ENCODE results near the gene MARCHF9. TPM values are rescaled to one million over a fixed set of nuclear protein-coding genes. Genes with fewer than 3 reads are reported as not detected.
A peak's percentile ranks its signal among the peaks of the same experiment; 100 is the strongest.

The MARCHF9 gene
- total RNA-seq, 2 experiments from 2014 or later: 20.9 to 22.5 TPM

DNA sequence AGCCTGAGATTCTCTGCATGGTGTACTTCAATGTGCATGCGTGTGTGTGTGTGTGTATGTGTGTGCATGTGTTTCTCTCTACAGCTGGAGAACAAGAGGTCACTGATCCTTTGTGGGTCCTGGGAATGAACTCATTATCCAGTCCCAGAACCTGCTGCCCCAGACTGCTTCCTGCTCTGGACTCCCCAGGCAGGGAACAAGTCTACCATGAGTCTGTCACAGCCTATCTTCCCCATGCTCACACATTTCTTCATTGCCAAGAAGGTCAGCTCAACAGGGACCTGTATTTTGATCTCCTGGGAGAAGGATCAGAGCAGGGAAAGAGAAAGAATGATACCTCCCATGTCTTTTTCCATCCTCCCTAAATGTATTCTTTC, 13.5 kb upstream of the MARCHF9 start:
- ATAC-seq (no peak), DNase-seq (no peak)
- H3K4me3 Mint-ChIP-seq: peak overlapping the region; percentile 89
- H3K27ac Mint-ChIP-seq: peak overlapping the region; percentile 93
- H3K27me3 Mint-ChIP-seq: no peaks in the 10 kb centered on the region
- CTCF ChIA-PET: interaction anchor here (0.7 to 2.1 kb wide), 11 partner anchors 8 to 162 kb away, joined by 3 to 10 read pairs (median 3); partner anchors contain the start of gene CYP27B1
- intact Hi-C loops (cut with DNase I, micrococcal nuclease): loop anchor here (1.0 to 5.0 kb wide), 4 partner anchors 47 to 654 kb away; partner anchors contain the start of genes ARHGAP9 (in 2 of the 2), B4GALNT1 (in 1 of the 2), NAB2 (in 1 of the 2) and OS9 (in 1 of the 2)
- POLR2A ChIA-PET: no interaction called here
- H3K9me3 Mint-ChIP-seq (ENCODE audit: low read depth): no peaks in the 10 kb centered on the region
- peaks cover 56% of the 10 kb centered on the region for H3K4me1 Mint-ChIP-seq
- peaks cover 18% of the 10 kb centered on the region for H3K36me3 Mint-ChIP-seq (ENCODE audit: low read depth)

DNA sequence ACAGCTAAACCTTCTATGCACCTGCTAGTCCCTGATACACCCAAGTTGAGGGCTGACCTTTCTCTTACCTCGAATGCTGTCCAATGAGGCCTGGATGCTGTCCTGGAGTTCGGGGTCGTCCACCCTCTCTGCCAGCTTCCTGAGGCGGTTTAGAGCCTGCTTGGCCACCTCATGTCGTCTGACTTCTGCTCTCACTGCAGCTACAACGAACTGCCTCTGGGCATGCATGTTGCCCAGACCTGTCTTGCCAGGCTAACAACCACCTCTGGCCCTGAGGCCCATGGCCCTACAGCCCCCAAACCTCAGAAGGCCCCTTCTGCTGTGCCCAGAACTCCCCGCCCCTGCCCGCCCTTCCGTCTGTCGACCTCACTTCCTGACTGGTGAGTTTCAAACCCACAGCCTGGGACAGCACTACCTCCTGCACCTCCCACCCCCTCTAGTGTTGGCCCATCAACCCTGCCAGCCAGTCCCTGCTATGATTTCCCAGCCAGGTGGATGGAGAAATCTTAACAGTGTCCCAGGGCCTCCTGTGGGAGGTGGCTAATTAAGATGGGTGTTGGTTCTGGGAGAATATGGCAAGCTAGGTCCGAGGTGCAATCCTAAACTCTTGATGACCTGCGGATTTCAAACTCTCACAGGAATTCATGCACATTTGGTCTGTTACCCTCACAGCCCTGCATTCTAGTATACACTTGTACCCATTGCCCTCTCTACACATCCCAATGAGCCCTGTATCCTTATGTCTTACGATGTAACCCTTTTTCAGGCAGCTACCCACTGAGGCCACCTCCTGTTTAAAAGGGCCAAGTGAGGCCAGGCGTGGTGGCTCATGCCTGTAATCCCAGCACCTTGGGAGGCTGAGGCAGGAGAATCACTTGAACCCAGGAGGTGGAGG, 12.8 kb upstream of the MARCHF9 start:
- CTCF ChIA-PET: interaction anchor here (0.7 to 2.1 kb wide), 11 partner anchors 9 to 162 kb away, joined by 3 to 10 read pairs (median 3); partner anchors contain the start of gene CYP27B1
- no peaks in the 10 kb centered on the region for H3K9me3 Mint-ChIP-seq (ENCODE audit: low read depth)
- POLR2A ChIA-PET: no interaction called here
- peak; percentile 89 for DNase-seq
- peaks cover 55% of the 10 kb centered on the region for H3K4me1 Mint-ChIP-seq
- no peaks in the 10 kb centered on the region for H3K27me3 Mint-ChIP-seq
- peak overlapping the region; percentile 93 for H3K27ac Mint-ChIP-seq
- H3K4me3 Mint-ChIP-seq: peak overlapping the region; percentile 89
- peaks cover 19% of the 10 kb centered on the region for H3K36me3 Mint-ChIP-seq (ENCODE audit: low read depth)
- peak; percentile 72 for ATAC-seq
- intact Hi-C loops (cut with DNase I, micrococcal nuclease): loop anchor here (1.0 to 5.0 kb wide), 8 partner anchors 21 to 655 kb away; partner anchors contain the start of genes ARHGAP9 (in 2 of the 2), B4GALNT1 (in 2 of the 2), NAB2 (in 1 of the 2) and OS9 (in 1 of the 2)

DNA sequence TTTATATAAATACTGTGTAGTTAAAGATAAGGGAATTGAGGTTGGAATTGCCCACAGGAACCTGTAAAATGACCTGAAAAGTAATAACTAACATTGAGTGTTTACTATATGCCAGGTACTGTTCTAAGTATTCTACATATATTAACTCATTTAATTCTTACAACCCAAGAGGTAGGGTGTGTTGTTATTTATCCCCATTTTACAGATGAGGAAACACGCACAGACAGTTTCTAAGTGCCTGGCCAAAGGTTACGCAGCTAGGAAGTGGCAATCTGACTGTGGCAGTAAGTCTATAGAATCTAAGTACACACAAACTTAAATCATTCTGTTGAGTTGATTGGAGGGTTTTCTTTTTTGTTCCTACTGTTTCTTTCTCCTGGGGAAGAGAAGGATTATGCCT, 11.1 kb upstream of the MARCHF9 start:
- no peaks in the 10 kb centered on the region for H3K27me3 Mint-ChIP-seq
- POLR2A ChIA-PET: interaction anchor here (1.0 to 1.5 kb wide), 2 partner anchors 13 to 224 kb away, joined by 3 to 5 read pairs; partner anchors contain the start of gene DDIT3
- ATAC-seq (no peak), DNase-seq (no peak)
- peaks cover 55% of the 10 kb centered on the region for H3K4me1 Mint-ChIP-seq
- intact Hi-C loops (cut with DNase I, micrococcal nuclease): loop anchor here (1.0 to 5.0 kb wide), 13 partner anchors 9 to 1627 kb away; partner anchors contain the start of genes ARHGAP9 (in 2 of the 2), CDK4 (in 2 of the 2), B4GALNT1 (in 1 of the 2) and DCTN2 (in 1 of the 2)
- peaks cover 35% of the 10 kb centered on the region for H3K36me3 Mint-ChIP-seq (ENCODE audit: low read depth)
- H3K27ac Mint-ChIP-seq: peak overlapping the region; percentile 98
- CTCF ChIA-PET: interaction anchor here (1.0 to 2.3 kb wide), 4 partner anchors 14 to 285 kb away, joined by 3 to 7 read pairs (median 4); partner anchors contain the start of gene TSFM
- H3K4me3 Mint-ChIP-seq: peak overlapping the region; percentile 94
- no peaks in the 10 kb centered on the region for H3K9me3 Mint-ChIP-seq (ENCODE audit: low read depth)

DNA sequence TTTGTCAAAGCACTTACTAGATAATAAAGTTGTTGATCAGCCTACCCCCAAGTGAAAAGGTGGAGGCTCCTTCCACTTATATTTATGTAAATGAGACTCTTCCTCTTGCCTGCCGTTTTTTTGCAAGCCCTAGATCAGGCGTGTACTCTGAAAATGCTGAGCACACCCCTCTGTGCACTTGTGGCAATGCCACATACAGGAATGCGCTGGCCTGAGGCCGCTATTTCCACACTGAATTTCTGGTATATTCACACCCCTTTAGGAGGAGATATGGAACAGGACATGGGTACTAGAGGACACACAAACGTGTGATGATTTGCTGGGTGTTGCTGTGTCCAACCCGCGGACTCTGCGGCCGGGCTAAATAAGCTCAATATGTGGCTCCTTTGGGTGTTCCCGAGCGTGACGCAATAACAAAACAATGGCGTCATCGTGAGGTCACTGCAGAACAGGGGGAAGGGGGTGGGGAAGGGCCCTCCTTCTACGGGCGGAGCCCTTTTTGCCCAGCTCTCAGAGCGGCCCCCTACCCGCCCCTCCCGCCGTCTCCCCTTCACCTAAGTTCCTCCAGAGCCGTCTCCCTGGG, 10.6 kb upstream of the MARCHF9 start:
- H3K36me3 Mint-ChIP-seq (ENCODE audit: low read depth): peaks cover 40% of the 10 kb centered on the region
- peak overlapping the region; percentile 94 for H3K4me3 Mint-ChIP-seq
- ATAC-seq: peak; percentile 55

DNA sequence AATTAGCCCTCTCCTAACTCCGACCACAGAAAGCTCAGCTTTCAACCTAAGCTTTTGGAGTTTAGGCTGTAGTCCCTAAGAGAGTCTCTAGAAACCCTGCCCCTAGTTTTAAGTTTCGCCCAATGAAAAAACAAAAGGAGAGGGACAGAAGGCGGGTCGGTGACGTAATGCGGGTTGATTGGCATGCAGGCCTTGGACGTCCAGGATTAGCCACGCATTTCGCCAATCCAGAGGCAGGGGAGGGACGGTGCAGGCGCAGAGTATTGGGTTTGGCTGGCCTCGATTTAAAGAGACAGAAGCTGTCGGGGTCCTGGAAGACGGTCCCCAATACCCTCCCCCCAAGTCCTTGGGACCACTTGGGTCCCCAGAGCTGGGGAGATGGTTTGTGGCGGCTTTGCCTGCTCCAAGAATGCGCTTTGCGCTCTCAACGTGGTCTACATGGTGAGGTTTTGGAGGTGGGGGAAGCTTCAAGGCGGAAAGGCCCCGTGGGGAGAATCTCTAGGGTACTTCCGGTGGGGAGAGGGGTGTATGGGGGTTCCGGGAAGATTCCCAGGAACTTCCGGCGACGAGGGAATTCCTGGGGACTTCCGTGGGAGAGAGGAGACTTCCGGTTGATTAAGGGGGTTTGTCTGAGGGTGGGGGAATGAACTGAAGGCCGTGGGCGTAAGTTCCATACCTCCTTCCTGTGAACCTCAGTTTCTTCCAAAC, 10.0 kb upstream of the MARCHF9 start, which contains the start of gene TSPAN31:
TSPAN31 (plus strand) TSS at position 263 of the 708 bp plus-strand sequence; CDS start at position 379, 116 bp downstream.
- POLR2A ChIA-PET: interaction anchor here (0.5 to 1.5 kb wide), 6 partner anchors 12 to 284 kb away, joined by 3 to 5 read pairs (median 3); partner anchors contain the start of gene DDIT3
- Mint-ChIP-seq H3K4me3 (peak within 1 kb of the TSS; percentile 94), H3K36me3 (ENCODE audit: low read depth) (peaks cover 40% of the 10 kb centered on the region), H3K4me1 (peaks cover 47% of the 10 kb centered on the region), H3K9me3 (ENCODE audit: low read depth) (no peaks in the 10 kb centered on the region), H3K27ac (peak within 1 kb of the TSS; percentile 98), H3K27me3 (no peaks in the 10 kb centered on the region)
- intact Hi-C loops (cut with DNase I, micrococcal nuclease): loop anchor here (1.0 to 5.0 kb wide), 11 partner anchors 7 to 1628 kb away; partner anchors contain the start of genes ARHGAP9 (in 2 of the 2), CDK4 (in 2 of the 2), B4GALNT1 (in 1 of the 2) and DCTN2 (in 1 of the 2)
- CTCF ChIA-PET: interaction anchor here (0.7 to 2.3 kb wide), 9 partner anchors 9 to 286 kb away, joined by 3 to 9 read pairs (median 3); partner anchors contain the start of genes EEF1AKMT3, METTL1 and TSFM
- peak; percentile 98 for DNase-seq
- ATAC-seq: peak; percentile 82

More for the DNA sequence above, 10.6 kb upstream of the MARCHF9 start:
- intact Hi-C loops (cut with DNase I, micrococcal nuclease): loop anchor here (1.0 to 5.0 kb wide), 11 partner anchors 8 to 1627 kb away; partner anchors contain the start of genes ARHGAP9 (in 2 of the 2), CDK4 (in 2 of the 2), B4GALNT1 (in 1 of the 2) and DCTN2 (in 1 of the 2)
- Mint-ChIP-seq H3K4me1 (peaks cover 53% of the 10 kb centered on the region), H3K9me3 (ENCODE audit: low read depth) (no peaks in the 10 kb centered on the region), H3K27ac (peak overlapping the region; percentile 98), H3K27me3 (no peaks in the 10 kb centered on the region)
- peak; percentile 92 for DNase-seq
- ChIA-PET POLR2A (interaction anchor here (0.8 to 1.5 kb wide), 4 partner anchors 12 to 224 kb away, joined by 3 to 5 read pairs (median 3); partner anchors contain the start of gene DDIT3), CTCF (interaction anchor here (0.7 to 2.3 kb wide), 7 partner anchors 10 to 285 kb away, joined by 3 to 9 read pairs (median 3); partner anchors contain the start of gene TSFM)

DNA sequence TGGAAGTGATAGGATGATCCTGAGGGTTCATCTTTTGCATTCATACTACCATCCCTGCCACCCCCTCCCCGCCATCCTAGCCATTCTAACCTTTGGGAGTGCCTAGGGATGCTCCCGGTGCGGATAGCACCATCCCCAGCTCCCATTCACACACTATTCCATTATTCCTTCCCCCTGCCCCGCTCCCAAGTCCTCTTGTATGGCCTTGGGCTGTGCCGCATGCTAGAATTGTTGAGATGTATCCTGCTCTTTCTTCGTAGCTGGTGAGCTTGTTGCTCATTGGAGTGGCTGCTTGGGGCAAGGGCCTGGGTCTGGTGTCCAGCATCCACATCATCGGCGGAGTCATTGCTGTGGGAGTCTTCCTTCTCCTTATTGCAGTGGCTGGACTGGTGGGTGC, 9.4 kb upstream of the MARCHF9 start:
- Mint-ChIP-seq H3K9me3 (ENCODE audit: low read depth) (no peaks in the 10 kb centered on the region), H3K4me3 (peak overlapping the region; percentile 94), H3K36me3 (ENCODE audit: low read depth) (peaks cover 45% of the 10 kb centered on the region), H3K4me1 (peaks cover 48% of the 10 kb centered on the region), H3K27me3 (no peaks in the 10 kb centered on the region), H3K27ac (peak overlapping the region; percentile 98)
- POLR2A ChIA-PET: interaction anchor here (0.5 to 1.5 kb wide), 5 partner anchors 11 to 285 kb away, joined by 3 to 5 read pairs (median 3); no protein-coding TSS in a partner anchor
- CTCF ChIA-PET: interaction anchor here (0.8 to 2.3 kb wide), 5 partner anchors 11 to 52 kb away, joined by 3 to 9 read pairs (median 5); partner anchors contain the start of genes EEF1AKMT3 and METTL1
- no peak for DNase-seq
- ATAC-seq: no peak
- intact Hi-C loops (cut with DNase I, micrococcal nuclease): loop anchor here (2.0 kb wide), 4 partner anchors 51 to 1629 kb away; partner anchors contain the start of genes GLI1 (in 1 of the 2), MBD6 (in 1 of the 2), OS9 (in 1 of the 2) and RPL41 (in 1 of the 2)

DNA sequence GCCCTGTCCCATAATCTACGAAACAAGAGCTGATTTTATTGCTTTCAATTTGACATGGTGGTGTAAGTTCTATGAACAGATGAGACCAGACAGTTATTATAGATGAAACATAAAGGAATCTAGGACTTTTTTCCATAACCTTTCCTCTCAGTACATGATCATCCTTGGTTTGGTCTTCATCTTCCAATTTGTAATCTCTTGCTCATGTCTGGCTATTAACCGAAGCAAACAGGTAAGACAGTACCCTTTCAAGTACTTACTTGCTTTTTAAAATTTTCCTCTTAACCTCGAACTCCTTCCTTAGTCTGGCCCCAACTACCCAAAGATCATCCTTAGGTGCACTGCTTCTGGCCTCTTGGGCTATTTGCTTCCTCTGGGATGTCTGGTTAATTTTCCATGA, 8.9 kb upstream of the MARCHF9 start:
- DNase-seq: no peak
- ChIA-PET POLR2A (no interaction called here), CTCF (interaction anchor here (2.3 kb wide), 1 partner anchor 35 kb away, joined by 7 read pairs; no protein-coding TSS in a partner anchor)
- Mint-ChIP-seq H3K27me3 (no peaks in the 10 kb centered on the region), H3K36me3 (ENCODE audit: low read depth) (peaks cover 50% of the 10 kb centered on the region), H3K9me3 (ENCODE audit: low read depth) (no peaks in the 10 kb centered on the region), H3K4me1 (peaks cover 48% of the 10 kb centered on the region), H3K27ac (peak overlapping the region; percentile 98), H3K4me3 (peak overlapping the region; percentile 94)
- ATAC-seq: no peak
- intact Hi-C loops (cut with DNase I, micrococcal nuclease): no loop called here

DNA sequence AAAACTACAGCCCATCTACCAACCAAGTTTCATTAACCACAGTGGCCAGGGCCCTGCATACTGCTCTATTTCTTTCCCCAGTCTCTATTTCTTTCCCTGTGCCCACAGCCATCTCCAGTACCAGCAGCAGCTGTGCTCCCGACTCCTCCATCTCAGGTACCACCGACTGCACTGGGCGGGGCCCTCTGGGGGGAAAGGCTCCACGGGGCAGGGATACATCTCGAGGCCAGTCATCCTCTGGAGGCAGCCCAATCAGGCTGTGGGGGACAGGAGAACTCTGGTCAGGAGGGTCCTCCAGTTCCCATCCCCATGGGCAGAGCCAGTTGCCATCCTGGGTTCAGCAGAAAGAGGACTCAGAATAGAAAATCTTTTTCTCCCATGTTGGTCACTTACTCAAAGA, 5.8 kb upstream of the MARCHF9 start:
- intact Hi-C loops (cut with DNase I, micrococcal nuclease): no loop called here
- Mint-ChIP-seq H3K36me3 (ENCODE audit: low read depth) (peaks cover 61% of the 10 kb centered on the region), H3K4me1 (peaks cover 60% of the 10 kb centered on the region), H3K4me3 (no peak overlapping the region), H3K9me3 (ENCODE audit: low read depth) (no peaks in the 10 kb centered on the region), H3K27ac (no peak overlapping the region), H3K27me3 (no peaks in the 10 kb centered on the region)
- DNase-seq (no peak), ATAC-seq (no peak)
- CTCF ChIA-PET: interaction anchor here (1.2 kb wide), 1 partner anchor 11 kb away, joined by 4 read pairs; no protein-coding TSS in a partner anchor
- POLR2A ChIA-PET: interaction anchor here (1.1 kb wide), 1 partner anchor 17 kb away, joined by 3 read pairs; no protein-coding TSS in a partner anchor

DNA sequence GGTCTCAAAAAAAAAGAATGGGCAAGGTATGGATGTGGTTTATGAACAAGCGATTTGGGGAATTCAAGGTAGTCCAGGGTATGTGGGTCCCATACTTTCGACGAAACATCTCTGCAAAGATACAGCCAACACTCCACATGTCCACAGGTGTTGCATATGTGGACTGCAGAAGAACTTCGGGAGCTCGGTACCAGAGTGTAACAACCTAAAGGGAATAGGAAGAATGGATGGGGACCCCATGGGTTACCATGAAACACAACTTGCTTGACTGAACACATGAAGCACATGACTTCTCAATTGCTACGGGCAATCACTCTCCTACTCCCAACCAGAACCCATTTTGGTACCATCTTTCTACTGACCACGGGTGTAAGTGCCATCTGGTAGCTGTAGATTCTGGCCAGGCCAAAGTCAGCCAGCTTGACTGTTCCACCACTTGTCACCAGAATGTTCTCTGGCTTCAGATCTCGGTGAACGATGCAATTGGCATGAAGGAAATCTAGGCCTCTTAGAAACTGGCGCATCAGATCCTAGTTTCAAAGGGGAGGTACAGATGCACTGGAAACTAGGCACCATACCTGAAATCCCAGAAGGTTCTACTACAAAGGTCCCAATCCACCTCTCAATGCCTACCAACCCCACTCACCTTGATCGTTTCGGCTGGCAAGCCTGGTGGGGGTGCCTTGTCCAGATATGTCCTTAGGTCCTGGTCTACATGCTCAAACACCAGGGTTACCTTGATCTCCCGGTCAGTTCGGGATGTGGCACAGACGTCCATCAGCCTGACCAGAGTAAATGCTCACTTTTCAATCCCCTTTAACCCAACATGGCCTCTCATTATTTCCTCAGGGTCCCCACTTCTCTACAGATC, 4.1 kb upstream of the MARCHF9 start:
- no peaks in the 10 kb centered on the region for H3K27me3 Mint-ChIP-seq
- ATAC-seq: no peak
- CTCF ChIA-PET: interaction anchor here (1.0 to 1.3 kb wide), 2 partner anchors 9 to 14 kb away, joined by 3 to 6 read pairs; no protein-coding TSS in a partner anchor
- peak overlapping the region; percentile 100 for H3K4me3 Mint-ChIP-seq
- DNase-seq: no peak
- POLR2A ChIA-PET: interaction anchor here (0.5 kb wide), 1 partner anchor 10 kb away, joined by 3 read pairs; no protein-coding TSS in a partner anchor
- peak overlapping the region; percentile 99 for H3K27ac Mint-ChIP-seq
- H3K9me3 Mint-ChIP-seq (ENCODE audit: low read depth): no peaks in the 10 kb centered on the region
- H3K4me1 Mint-ChIP-seq: peaks cover 53% of the 10 kb centered on the region
- peaks cover 51% of the 10 kb centered on the region for H3K36me3 Mint-ChIP-seq (ENCODE audit: low read depth)
- intact Hi-C loops (cut with DNase I, micrococcal nuclease): loop anchor here (5.0 to 10.0 kb wide), 4 partner anchors 97 to 1823 kb away; partner anchors contain the start of genes BAZ2A (in 1 of the 2), CTDSP2 (in 1 of the 2), DDIT3 (in 1 of the 2) and MBD6 (in 1 of the 2)

Data from activated CD4-positive, alpha-beta T cell treated with anti-CD3 and anti-CD28 coated beads for 36 hours (primary cell).